Uterus (tissue), 4 donors: Measurements from ENCODE around the gene TPH2. TPM values are rescaled to one million over a fixed set of nuclear protein-coding genes. Genes with fewer than 3 reads are reported as not detected.

Source experiments
- DNase-seq, 2 donors: peaks; one replicate each; pipeline ENCODE4 v3.0.0-alpha.2; 2019 to 2020
- H3K27ac ChIP-seq, 2 donors: fragments of 200-600 bp; sonication (generic); 1 replicate in 1 of 2; 2 replicates in 1 of 2; pipeline ENCODE4 v1.5.1; 2016 to 2018
- H3K27me3 ChIP-seq, 2 donors: fragments of 200-600 bp; sonication (generic); one replicate each; pipeline ENCODE4 v1.5.1; 2018 to 2019; ENCODE audit warnings: control low read depth in 1 of 2
- H3K36me3 ChIP-seq, 2 donors: fragments of 200-600 bp; sonication (generic); one replicate each; pipeline ENCODE4 v1.5.1; 2019; ENCODE audit warnings: control low read depth in 1 of 2
- H3K4me1 ChIP-seq, 2 donors: fragments of 200-600 bp; sonication (generic); one replicate each; pipeline ENCODE4 v1.5.1; 2018 to 2019; ENCODE audit warnings: control low read depth in 1 of 2
- H3K4me3 ChIP-seq, 2 donors: fragments of 200-600 bp; sonication (generic); 1 replicate in 1 of 2; 2 replicates in 1 of 2; pipeline ENCODE4 v1.5.1; 2018 to 2019; ENCODE audit warnings: mild to moderate bottlenecking in 1 of 2
- H3K9me3 ChIP-seq, 2 donors: fragments of 200-600 bp; sonication (generic); one replicate each; pipeline ENCODE4 v1.5.1; 2019; ENCODE audit warnings: control low read depth in 1 of 2
- POLR2A ChIP-seq, 2 donors: fragments of 450-650 bp; IDR thresholded peaks; one replicate each; pipeline ENCODE4 v1.6.1; 2016; ENCODE audit warnings: antibody characterized with exemption in 2 of 2, mild to moderate bottlenecking in 1 of 2, moderate library complexity in 1 of 2
- intact Hi-C: fragments of 100-400 bp; cut with DNase I; formaldehyde crosslinking; loops from one replicate; pipeline ENCODE4 v1.15.1; 2023; ENCODE audit warnings: low total_unique reads
- total RNA-seq, 4 donors: library from RNA; depleted of rRNA in 3 of 4; stranded (reverse); fragments of >200 nt in 3 of 4; gene quantifications; one replicate each; pipeline versions ENCODE4 v1.1.0 to v1.2.4, GENCODE V29; 2014 to 2023
- TF ChIP-seq, protein P1 (sequence below), 4 experiments: fragments of 200-600 bp in 2 of 4; fragments of 450-650 bp in 2 of 4; sonication (generic) in 2 of 4; IDR thresholded peaks; one replicate each; pipeline ENCODE4 v1.5.1; 2016 to 2019; ENCODE audit warnings: antibody characterized with exemption in 4 of 4, mild to moderate bottlenecking in 2 of 4, moderate library complexity in 1 of 4
- donor health status: DM: yes; HTN: yes; CAD: no.

TPH2 gene
- total RNA-seq, 4 donors from 2014 or later = not detected

GRCh38 chr12:72018036-72018435, 79.4 kb downstream of the TPH2 start:
- no peak for TF ChIP-seq POLR2A (IDR thresholded peaks at IDR 0.05)
- TF ChIP-seq, protein P1, sequence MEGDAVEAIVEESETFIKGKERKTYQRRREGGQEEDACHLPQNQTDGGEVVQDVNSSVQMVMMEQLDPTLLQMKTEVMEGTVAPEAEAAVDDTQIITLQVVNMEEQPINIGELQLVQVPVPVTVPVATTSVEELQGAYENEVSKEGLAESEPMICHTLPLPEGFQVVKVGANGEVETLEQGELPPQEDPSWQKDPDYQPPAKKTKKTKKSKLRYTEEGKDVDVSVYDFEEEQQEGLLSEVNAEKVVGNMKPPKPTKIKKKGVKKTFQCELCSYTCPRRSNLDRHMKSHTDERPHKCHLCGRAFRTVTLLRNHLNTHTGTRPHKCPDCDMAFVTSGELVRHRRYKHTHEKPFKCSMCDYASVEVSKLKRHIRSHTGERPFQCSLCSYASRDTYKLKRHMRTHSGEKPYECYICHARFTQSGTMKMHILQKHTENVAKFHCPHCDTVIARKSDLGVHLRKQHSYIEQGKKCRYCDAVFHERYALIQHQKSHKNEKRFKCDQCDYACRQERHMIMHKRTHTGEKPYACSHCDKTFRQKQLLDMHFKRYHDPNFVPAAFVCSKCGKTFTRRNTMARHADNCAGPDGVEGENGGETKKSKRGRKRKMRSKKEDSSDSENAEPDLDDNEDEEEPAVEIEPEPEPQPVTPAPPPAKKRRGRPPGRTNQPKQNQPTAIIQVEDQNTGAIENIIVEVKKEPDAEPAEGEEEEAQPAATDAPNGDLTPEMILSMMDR (IDR thresholded peaks at IDR 0.05) = no peak
- intact Hi-C loops = no loop called here

DNA sequence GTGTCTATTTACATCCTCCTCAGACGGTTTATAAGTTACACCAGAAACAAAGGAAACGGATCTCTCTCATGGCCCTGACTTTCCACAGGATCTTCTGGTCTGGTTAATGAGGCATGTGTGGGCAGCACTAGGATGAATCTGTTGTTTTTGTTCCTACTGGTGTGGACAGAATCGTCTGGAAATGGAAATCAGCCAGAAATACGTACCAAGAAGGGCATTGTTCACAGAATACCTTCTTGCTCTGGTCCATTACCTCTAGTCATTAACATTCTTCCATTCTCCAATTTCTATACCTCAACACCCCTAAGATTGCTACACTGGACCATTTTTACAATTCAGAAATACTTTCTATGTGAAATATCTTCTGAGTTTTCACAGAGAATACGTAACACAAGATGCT, 86.0 kb downstream of the TPH2 start:
- Histone ChIP-seq H3K27me3 (no peaks in the 10 kb centered on the region), H3K9me3 (no peaks in the 10 kb centered on the region), H3K27ac (no peak overlapping the region), H3K4me3 (no peak overlapping the region), H3K36me3 (no peaks in the 10 kb centered on the region), H3K4me1 (no peaks in the 10 kb centered on the region)
- no peak for TF ChIP-seq POLR2A (IDR thresholded peaks at IDR 0.05)
- intact Hi-C loops = no loop called here
- no peak for DNase-seq

More at GRCh38 chr12:72018036-72018435, 79.4 kb downstream of the TPH2 start:
- Histone ChIP-seq H3K9me3 (no peaks in the 10 kb centered on the region), H3K27me3 (no peaks in the 10 kb centered on the region), H3K4me1 (no peaks in the 10 kb centered on the region), H3K27ac (no peak overlapping the region), H3K36me3 (no peaks in the 10 kb centered on the region), H3K4me3 (no peak overlapping the region)
- no peak for DNase-seq

- intact Hi-C loops = no loop called here
- no peak for DNase-seq
- H3K27ac ChIP-seq = no peak overlapping the region
- no peaks in the 10 kb centered on the region for H3K4me1 ChIP-seq
- no peaks in the 10 kb centered on the region for H3K9me3 ChIP-seq
- H3K27me3 ChIP-seq = no peaks in the 10 kb centered on the region
- H3K4me3 ChIP-seq = no peak overlapping the region
- H3K36me3 ChIP-seq = no peaks in the 10 kb centered on the region
- TF ChIP-seq, protein P1 (IDR thresholded peaks at IDR 0.05) = no peak
- no peak for TF ChIP-seq POLR2A (IDR thresholded peaks at IDR 0.05)
Observed at GRCh38 chr12:72025524-72025923, 86.9 kb downstream of the TPH2 start.

DNA sequence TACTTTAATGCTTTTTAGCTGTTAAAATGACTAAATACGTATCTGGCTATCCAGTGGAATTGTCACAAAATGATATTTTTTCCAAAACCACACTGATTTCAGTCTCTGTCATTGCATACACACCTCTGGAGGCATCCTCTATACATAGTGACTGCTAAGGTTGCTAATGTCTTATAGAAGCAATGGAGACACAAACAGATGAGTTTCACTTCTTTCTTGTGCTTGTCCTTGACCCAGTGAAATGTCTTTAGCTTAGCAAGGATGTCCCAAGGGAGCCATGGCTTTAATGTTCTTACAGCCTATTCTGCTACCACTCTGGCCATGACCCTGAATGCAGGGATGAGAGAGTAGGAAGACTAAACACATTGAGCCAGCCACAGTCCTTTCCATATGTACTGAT, 90.3 kb downstream of the TPH2 start:
- Histone ChIP-seq H3K27me3 (no peaks in the 10 kb centered on the region), H3K4me1 (no peaks in the 10 kb centered on the region), H3K27ac (no peak overlapping the region), H3K9me3 (no peaks in the 10 kb centered on the region), H3K4me3 (no peak overlapping the region), H3K36me3 (no peaks in the 10 kb centered on the region)
- intact Hi-C loops = no loop called here
- no peak for TF ChIP-seq POLR2A (IDR thresholded peaks at IDR 0.05)
- TF ChIP-seq, protein P1 (IDR thresholded peaks at IDR 0.05) = no peak
- no peak for DNase-seq

GRCh38 chr12:72030277-72030676, 91.6 kb downstream of the TPH2 start:
- no peak for DNase-seq
- no peak for TF ChIP-seq POLR2A (IDR thresholded peaks at IDR 0.05)
- TF ChIP-seq, protein P1 (IDR thresholded peaks at IDR 0.05) = no peak
- no peaks in the 10 kb centered on the region for H3K4me1 ChIP-seq
- no peaks in the 10 kb centered on the region for H3K9me3 ChIP-seq
- H3K4me3 ChIP-seq = no peak overlapping the region
- H3K36me3 ChIP-seq = no peaks in the 10 kb centered on the region
- intact Hi-C loops = no loop called here
- H3K27me3 ChIP-seq = no peaks in the 10 kb centered on the region
- H3K27ac ChIP-seq = no peak overlapping the region

GRCh38 chr12:72031066-72031465, 92.4 kb downstream of the TPH2 start:
- intact Hi-C loops = no loop called here
- DNase-seq = no peak
- Histone ChIP-seq H3K4me3 (no peak overlapping the region), H3K9me3 (no peaks in the 10 kb centered on the region), H3K27ac (no peak overlapping the region), H3K27me3 (no peaks in the 10 kb centered on the region), H3K4me1 (no peaks in the 10 kb centered on the region), H3K36me3 (no peaks in the 10 kb centered on the region)
- TF ChIP-seq, protein P1 (IDR thresholded peaks at IDR 0.05) = no peak
- TF ChIP-seq POLR2A (IDR thresholded peaks at IDR 0.05) = no peak
